ENCODE results near the gene CPD. TPM values are rescaled to one million over a fixed set of nuclear protein-coding genes. Genes with fewer than 3 reads are reported as not detected.

The CPD gene
- total and polyA plus RNA-seq, 2 of the 13 experiments (the other 11 are each of a cell fraction or from before 2014, with no cell fraction given): 46.1 to 72.3 TPM

DNA sequence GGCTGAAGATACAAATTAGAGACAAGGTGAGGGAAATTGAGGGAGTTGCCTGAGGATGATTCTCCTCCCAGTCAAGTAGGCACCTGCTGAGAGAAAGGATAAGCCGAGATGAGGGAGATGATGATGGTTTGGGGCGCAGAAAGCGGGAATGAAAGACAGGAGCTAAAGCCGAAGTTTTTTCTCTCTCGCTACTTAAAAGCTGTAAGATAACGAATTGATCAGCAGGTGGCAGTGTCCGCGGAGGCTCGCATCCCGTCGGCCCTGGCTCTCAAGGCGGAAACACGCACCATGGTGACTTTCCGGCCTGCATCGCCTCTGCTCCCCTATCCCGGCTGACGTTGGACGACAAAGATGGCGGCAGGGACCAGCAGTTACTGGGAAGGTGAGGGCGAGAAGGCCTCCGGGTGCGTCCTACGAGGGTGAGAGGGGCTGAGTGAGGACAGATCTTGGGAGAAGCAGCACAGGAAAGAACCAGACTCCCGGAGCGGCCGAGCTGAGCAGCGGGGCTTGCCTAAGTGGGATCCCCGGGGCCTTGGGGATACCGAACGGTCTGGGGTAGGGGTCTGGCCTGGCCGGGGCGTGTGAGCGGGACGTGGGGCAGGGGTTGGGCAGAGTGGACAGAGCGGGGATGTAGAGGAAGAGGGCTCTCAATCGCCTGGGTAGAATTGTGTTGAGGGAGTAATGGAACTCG, 98.5 kb downstream of the CPD start, which contains the start of gene GOSR1 (continued):
- TF ChIP-seq, protein P1, sequence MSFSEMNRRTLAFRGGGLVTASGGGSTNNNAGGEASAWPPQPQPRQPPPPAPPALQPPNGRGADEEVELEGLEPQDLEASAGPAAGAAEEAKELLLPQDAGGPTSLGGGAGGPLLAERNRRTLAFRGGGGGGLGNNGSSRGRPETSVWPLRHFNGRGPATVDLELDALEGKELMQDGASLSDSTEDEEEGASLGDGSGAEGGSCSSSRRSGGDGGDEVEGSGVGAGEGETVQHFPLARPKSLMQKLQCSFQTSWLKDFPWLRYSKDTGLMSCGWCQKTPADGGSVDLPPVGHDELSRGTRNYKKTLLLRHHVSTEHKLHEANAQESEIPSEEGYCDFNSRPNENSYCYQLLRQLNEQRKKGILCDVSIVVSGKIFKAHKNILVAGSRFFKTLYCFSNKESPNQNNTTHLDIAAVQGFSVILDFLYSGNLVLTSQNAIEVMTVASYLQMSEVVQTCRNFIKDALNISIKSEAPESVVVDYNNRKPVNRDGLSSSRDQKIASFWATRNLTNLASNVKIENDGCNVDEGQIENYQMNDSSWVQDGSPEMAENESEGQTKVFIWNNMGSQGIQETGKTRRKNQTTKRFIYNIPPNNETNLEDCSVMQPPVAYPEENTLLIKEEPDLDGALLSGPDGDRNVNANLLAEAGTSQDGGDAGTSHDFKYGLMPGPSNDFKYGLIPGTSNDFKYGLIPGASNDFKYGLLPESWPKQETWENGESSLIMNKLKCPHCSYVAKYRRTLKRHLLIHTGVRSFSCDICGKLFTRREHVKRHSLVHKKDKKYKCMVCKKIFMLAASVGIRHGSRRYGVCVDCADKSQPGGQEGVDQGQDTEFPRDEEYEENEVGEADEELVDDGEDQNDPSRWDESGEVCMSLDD (CRISPR knock-in tag; IDR thresholded peaks at IDR 0.05; ENCODE audit: borderline replicate concordance): peak; percentile 74; the same call in 1 of the 2 replicates
- no peak for TF ChIP-seq SOX6 (IDR thresholded peaks at IDR 0.05)
- peak; percentile 60; the same call in 1 of the 2 replicates for TF ChIP-seq SOX6 (CRISPR knock-in tag; IDR thresholded peaks at IDR 0.05)
- TF ChIP-seq, protein P2, sequence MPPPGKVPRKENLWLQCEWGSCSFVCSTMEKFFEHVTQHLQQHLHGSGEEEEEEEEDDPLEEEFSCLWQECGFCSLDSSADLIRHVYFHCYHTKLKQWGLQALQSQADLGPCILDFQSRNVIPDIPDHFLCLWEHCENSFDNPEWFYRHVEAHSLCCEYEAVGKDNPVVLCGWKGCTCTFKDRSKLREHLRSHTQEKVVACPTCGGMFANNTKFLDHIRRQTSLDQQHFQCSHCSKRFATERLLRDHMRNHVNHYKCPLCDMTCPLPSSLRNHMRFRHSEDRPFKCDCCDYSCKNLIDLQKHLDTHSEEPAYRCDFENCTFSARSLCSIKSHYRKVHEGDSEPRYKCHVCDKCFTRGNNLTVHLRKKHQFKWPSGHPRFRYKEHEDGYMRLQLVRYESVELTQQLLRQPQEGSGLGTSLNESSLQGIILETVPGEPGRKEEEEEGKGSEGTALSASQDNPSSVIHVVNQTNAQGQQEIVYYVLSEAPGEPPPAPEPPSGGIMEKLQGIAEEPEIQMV (CRISPR knock-in tag; IDR thresholded peaks at IDR 0.05; ENCODE audit: low read depth): peak; percentile 69; the same call in 1 of the 2 replicates
- TF ChIP-seq HMGA1 (CRISPR knock-in tag; conservative IDR thresholded peaks at IDR 0.05): no peak
- peak; percentile 78 for TF ChIP-seq CBX1 (IDR thresholded peaks at IDR 0.05; ENCODE audit: low read depth)
- TF ChIP-seq NCOR1 (IDR thresholded peaks at IDR 0.05; ENCODE audit: borderline replicate concordance, low read length): no peak
- TF ChIP-seq, protein P3, sequence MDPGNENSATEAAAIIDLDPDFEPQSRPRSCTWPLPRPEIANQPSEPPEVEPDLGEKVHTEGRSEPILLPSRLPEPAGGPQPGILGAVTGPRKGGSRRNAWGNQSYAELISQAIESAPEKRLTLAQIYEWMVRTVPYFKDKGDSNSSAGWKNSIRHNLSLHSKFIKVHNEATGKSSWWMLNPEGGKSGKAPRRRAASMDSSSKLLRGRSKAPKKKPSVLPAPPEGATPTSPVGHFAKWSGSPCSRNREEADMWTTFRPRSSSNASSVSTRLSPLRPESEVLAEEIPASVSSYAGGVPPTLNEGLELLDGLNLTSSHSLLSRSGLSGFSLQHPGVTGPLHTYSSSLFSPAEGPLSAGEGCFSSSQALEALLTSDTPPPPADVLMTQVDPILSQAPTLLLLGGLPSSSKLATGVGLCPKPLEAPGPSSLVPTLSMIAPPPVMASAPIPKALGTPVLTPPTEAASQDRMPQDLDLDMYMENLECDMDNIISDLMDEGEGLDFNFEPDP (CRISPR knock-in tag; conservative IDR thresholded peaks at IDR 0.05): no peak
- TF ChIP-seq NCOA2 (CRISPR knock-in tag; IDR thresholded peaks at IDR 0.05): peak; percentile 47; the same call in 1 of the 2 replicates
- TF ChIP-seq, protein P4, sequence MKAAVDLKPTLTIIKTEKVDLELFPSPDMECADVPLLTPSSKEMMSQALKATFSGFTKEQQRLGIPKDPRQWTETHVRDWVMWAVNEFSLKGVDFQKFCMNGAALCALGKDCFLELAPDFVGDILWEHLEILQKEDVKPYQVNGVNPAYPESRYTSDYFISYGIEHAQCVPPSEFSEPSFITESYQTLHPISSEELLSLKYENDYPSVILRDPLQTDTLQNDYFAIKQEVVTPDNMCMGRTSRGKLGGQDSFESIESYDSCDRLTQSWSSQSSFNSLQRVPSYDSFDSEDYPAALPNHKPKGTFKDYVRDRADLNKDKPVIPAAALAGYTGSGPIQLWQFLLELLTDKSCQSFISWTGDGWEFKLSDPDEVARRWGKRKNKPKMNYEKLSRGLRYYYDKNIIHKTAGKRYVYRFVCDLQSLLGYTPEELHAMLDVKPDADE (CRISPR knock-in tag; IDR thresholded peaks at IDR 0.05): 0 out of 2 replicates have a peak, but pooled peaks have one; percentile 53
- TF ChIP-seq RFXANK (CRISPR knock-in tag; IDR thresholded peaks at IDR 0.05): peak; percentile 71
- TF ChIP-seq JUN (CRISPR knock-in tag; IDR thresholded peaks at IDR 0.05): peak; percentile 30; the same call in 1 of the 2 replicates
- TF ChIP-seq CEBPG (CRISPR knock-in tag; IDR thresholded peaks at IDR 0.05): no peak; the same call in 1 of the 2 replicates
- TF ChIP-seq PTBP1 (IDR thresholded peaks at IDR 0.05; ENCODE audit: low read depth, low read length, poor library complexity, severe bottlenecking): no peak
- 0 out of 2 replicates have a peak, but pooled peaks have one; percentile 27 for TF ChIP-seq SMYD3 (CRISPR knock-in tag; IDR thresholded peaks at IDR 0.05)
- TF ChIP-seq, protein P5, sequence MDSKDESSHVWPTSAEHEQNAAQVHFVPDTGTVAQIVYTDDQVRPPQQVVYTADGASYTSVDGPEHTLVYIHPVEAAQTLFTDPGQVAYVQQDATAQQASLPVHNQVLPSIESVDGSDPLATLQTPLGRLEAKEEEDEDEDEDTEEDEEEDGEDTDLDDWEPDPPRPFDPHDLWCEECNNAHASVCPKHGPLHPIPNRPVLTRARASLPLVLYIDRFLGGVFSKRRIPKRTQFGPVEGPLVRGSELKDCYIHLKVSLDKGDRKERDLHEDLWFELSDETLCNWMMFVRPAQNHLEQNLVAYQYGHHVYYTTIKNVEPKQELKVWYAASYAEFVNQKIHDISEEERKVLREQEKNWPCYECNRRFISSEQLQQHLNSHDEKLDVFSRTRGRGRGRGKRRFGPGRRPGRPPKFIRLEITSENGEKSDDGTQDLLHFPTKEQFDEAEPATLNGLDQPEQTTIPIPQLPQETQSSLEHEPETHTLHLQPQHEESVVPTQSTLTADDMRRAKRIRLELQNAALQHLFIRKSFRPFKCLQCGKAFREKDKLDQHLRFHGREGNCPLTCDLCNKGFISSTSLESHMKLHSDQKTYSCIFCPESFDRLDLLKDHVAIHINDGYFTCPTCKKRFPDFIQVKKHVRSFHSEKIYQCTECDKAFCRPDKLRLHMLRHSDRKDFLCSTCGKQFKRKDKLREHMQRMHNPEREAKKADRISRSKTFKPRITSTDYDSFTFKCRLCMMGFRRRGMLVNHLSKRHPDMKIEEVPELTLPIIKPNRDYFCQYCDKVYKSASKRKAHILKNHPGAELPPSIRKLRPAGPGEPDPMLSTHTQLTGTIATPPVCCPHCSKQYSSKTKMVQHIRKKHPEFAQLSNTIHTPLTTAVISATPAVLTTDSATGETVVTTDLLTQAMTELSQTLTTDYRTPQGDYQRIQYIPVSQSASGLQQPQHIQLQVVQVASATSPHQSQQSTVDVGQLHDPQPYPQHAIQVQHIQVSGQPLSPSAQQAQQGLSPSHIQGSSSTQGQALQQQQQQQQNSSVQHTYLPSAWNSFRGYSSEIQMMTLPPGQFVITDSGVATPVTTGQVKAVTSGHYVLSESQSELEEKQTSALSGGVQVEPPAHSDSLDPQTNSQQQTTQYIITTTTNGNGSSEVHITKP (CRISPR knock-in tag; IDR thresholded peaks at IDR 0.05; ENCODE audit: low read depth): peak; percentile 56; the same call in 1 of the 2 replicates
- TF ChIP-seq, protein P6, sequence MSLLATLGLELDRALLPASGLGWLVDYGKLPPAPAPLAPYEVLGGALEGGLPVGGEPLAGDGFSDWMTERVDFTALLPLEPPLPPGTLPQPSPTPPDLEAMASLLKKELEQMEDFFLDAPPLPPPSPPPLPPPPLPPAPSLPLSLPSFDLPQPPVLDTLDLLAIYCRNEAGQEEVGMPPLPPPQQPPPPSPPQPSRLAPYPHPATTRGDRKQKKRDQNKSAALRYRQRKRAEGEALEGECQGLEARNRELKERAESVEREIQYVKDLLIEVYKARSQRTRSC (CRISPR knock-in tag; IDR thresholded peaks at IDR 0.05; ENCODE audit: low read depth): no peak
- TF ChIP-seq EHMT2 (IDR thresholded peaks at IDR 0.05; ENCODE audit: borderline replicate concordance, low read depth, low read length): peak; percentile 64; the same call in 1 of the 2 replicates
